ENCODE measurements around the gene GRM2. TPM values are rescaled to one million over a fixed set of nuclear protein-coding genes. Genes with fewer than 3 reads are reported as not detected.
A peak's percentile ranks its signal among the peaks of the same experiment; 100 is the strongest.

GRM2 gene
- total RNA-seq, 5 donors from 2014 or later (not counting 1 experiment from before 2014, with no cell fraction given): 1.5 to 6.9 (median 2.2) TPM

DNA sequence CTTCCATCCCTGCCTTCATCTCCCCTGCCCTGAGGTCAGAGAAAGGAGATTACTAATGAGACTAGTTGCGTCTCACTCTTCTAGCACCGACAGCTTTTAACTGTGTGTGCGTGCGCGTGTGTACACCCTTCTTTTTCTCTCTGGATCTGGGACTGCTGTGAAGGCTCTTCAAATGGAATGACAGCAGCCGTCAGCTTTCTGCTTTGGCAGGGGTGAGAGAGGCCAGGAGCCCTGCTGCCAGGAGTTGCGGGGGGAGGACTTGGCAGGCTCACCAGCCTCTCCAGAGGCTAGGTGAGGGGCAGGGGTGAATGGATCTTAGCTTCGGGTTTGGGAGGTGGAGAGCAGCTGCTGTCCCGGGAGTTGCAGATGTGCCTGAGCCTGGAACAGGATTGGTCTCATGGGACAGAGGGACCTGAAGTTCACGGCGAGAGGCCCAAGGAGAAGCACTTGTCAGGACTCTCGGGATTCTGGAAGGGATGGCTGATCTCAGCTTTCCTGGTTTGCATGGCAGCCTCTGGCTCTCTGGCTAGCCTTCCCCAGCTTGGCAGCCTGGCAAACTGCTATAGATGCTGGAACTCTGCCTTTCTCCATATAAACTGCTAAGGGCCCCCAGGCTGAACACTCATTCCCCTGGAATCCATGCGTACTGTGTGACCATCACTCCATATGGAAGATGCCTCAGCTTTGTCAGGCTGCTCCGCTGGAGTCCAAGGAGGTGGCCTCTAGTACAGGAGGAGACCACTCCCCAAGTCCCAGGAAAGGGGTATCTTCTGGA lies 19.2 kb upstream of the GRM2 start:
- DNase-seq (no peak), ATAC-seq (replicated peaks in 1 of 4) (no peak)
- ChIA-PET CTCF (interaction anchor here (1.0 to 2.7 kb wide), 2 partner anchors 186 to 187 kb away, joined by 3 to 11 read pairs; no protein-coding TSS in a partner anchor), POLR2A (no interaction called here)
- H3K27ac Mint-ChIP-seq: peak overlapping the region; percentile 57 to 72
- WGBS (ENCODE audit: insufficient coverage): 97% methylated on average over 12 of the region's 14 CpGs
- no peak overlapping the region for H3K4me3 ChIP-seq (ENCODE audit: control insufficient read depth in 1 of 2, extremely low read depth in 1 of 2, low read length in 1 of 2)
- H3K27me3 Mint-ChIP-seq: no peaks in the 10 kb centered on the region
- H3K36me3 ChIP-seq (ENCODE audit: control insufficient read depth in 2 of 2, extremely low read depth in 1 of 2, insufficient read depth in 1 of 2, low read length in 1 of 2): peaks cover 13 to 73% of the 10 kb centered on the region in 2 donors
- peak overlapping the region; percentile 85 for H3K27ac ChIP-seq (ENCODE audit: low read length)
- H3K9me3 ChIP-seq: no peaks in the 10 kb centered on the region
- peaks cover 34% of the 10 kb centered on the region for H3K36me3 Mint-ChIP-seq
- H3K9me3 Mint-ChIP-seq: no peaks in the 10 kb centered on the region
- peaks cover 74 to 83% (median 76%) of the 10 kb centered on the region in 3 donors for H3K4me1 Mint-ChIP-seq
- peaks cover 38 to 98% of the 10 kb centered on the region in 2 experiments for H3K4me1 ChIP-seq (ENCODE audit: control insufficient read depth in 1 of 2, extremely low read depth in 1 of 2, insufficient read depth in 2 of 2, low read length in 2 of 2)
- H3K27me3 ChIP-seq (replicated peaks in 1 of 2; ENCODE audit: control insufficient read depth in 2 of 2, extremely low read depth in 1 of 2, insufficient read depth in 2 of 2, low read length in 1 of 2): no peaks in the 10 kb centered on the region
- H3K4me3 Mint-ChIP-seq: peak overlapping the region in 1 of 3 donors; percentile 76

GRCh38 chr3:51688206-51688600 lies 18.7 kb upstream of the GRM2 start:
- CTCF ChIA-PET: interaction anchor here in 1 of 2 donors (1.0 kb wide), 1 partner anchor 188 kb away, joined by 3 read pairs; no protein-coding TSS in a partner anchor
- Mint-ChIP-seq H3K4me3 (peak overlapping the region in 1 of 3 donors; percentile 76), H3K4me1 (peaks cover 68 to 81% (median 70%) of the 10 kb centered on the region in 3 donors), H3K36me3 (peaks cover 34% of the 10 kb centered on the region), H3K9me3 (no peaks in the 10 kb centered on the region), H3K27me3 (no peaks in the 10 kb centered on the region), H3K27ac (peak overlapping the region; percentile 20 to 72)
- Histone ChIP-seq H3K4me1 (ENCODE audit: control insufficient read depth in 1 of 2, extremely low read depth in 1 of 2, insufficient read depth in 2 of 2, low read length in 2 of 2) (peaks cover 34 to 98% of the 10 kb centered on the region in 2 experiments), H3K27me3 (replicated peaks in 1 of 2; ENCODE audit: control insufficient read depth in 2 of 2, extremely low read depth in 1 of 2, insufficient read depth in 2 of 2, low read length in 1 of 2) (no peaks in the 10 kb centered on the region), H3K27ac (ENCODE audit: low read length) (no peak overlapping the region), H3K9me3 (no peaks in the 10 kb centered on the region), H3K36me3 (ENCODE audit: control insufficient read depth in 2 of 2, extremely low read depth in 1 of 2, insufficient read depth in 1 of 2, low read length in 1 of 2) (peaks cover 15 to 79% of the 10 kb centered on the region in 2 donors), H3K4me3 (ENCODE audit: control insufficient read depth in 1 of 2, extremely low read depth in 1 of 2, low read length in 1 of 2) (no peak overlapping the region)
- no peak for DNase-seq
- WGBS (ENCODE audit: insufficient coverage): 100% methylated on average over 1 of the region's 3 CpGs
- ATAC-seq (replicated peaks in 1 of 4): no peak
- POLR2A ChIA-PET: no interaction called here

- H3K4me1 Mint-ChIP-seq: peaks cover 50 to 65% (median 52%) of the 10 kb centered on the region in 3 donors
- peaks cover 18 to 91% of the 10 kb centered on the region in 2 experiments for H3K4me1 ChIP-seq (ENCODE audit: control insufficient read depth in 1 of 2, extremely low read depth in 1 of 2, insufficient read depth in 2 of 2, low read length in 2 of 2)
- H3K4me3 Mint-ChIP-seq: no peak overlapping the region
Measured at GRCh38 chr3:51691021-51691420, 15.8 kb upstream of the GRM2 start.

DNA sequence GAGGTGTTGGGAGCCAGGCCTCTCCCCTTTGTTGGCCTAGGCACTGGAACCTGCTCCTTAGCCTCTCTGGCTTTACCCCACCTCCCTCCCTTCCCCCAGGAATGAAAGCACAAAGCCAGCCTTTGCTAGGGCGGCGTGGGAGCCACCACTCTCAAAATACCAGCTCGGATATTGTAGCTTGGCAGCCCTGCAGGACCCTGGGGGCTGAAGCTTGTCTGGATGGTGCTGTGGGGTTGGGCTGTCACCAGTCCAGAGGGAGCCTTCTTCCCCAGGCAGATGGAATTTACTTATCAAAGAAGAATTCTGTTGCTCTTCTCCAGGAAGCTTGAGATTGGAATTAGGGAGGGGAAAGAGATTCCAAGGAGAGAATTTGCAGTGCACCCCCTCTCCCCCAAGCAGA lies 14.9 kb upstream of the GRM2 start:
- POLR2A ChIA-PET: no interaction called here
- Mint-ChIP-seq H3K4me3 (no peak overlapping the region), H3K27me3 (no peaks in the 10 kb centered on the region), H3K27ac (peak overlapping the region in 1 of 2 donors; percentile 11), H3K9me3 (no peaks in the 10 kb centered on the region), H3K36me3 (peaks cover 21% of the 10 kb centered on the region), H3K4me1 (peaks cover 45 to 62% (median 46%) of the 10 kb centered on the region in 3 donors)
- ATAC-seq (replicated peaks in 1 of 4) (no peak), DNase-seq (no peak)
- CTCF ChIA-PET: no interaction called here
- no CpG with 5 or more reads among the region's 3 CpGs for WGBS (ENCODE audit: insufficient coverage)
- Histone ChIP-seq H3K4me3 (ENCODE audit: control insufficient read depth in 1 of 2, extremely low read depth in 1 of 2, low read length in 1 of 2) (no peak overlapping the region), H3K9me3 (no peaks in the 10 kb centered on the region), H3K4me1 (ENCODE audit: control insufficient read depth in 1 of 2, extremely low read depth in 1 of 2, insufficient read depth in 2 of 2, low read length in 2 of 2) (peaks cover 9 to 86% of the 10 kb centered on the region in 2 experiments), H3K27ac (ENCODE audit: low read length) (no peak overlapping the region), H3K36me3 (ENCODE audit: control insufficient read depth in 2 of 2, extremely low read depth in 1 of 2, insufficient read depth in 1 of 2, low read length in 1 of 2) (peaks cover 24 to 72% of the 10 kb centered on the region in 2 donors), H3K27me3 (replicated peaks in 1 of 2; ENCODE audit: control insufficient read depth in 2 of 2, extremely low read depth in 1 of 2, insufficient read depth in 2 of 2, low read length in 1 of 2) (no peaks in the 10 kb centered on the region)

More at GRCh38 chr3:51691021-51691420, 15.8 kb upstream of the GRM2 start:
- POLR2A ChIA-PET: interaction anchor here in 1 of 2 donors (0.7 kb wide), 2 partner anchors 8 to 9 kb away, joined by 3 to 9 read pairs; no protein-coding TSS in a partner anchor
- ATAC-seq (replicated peaks in 1 of 4) (no peak), DNase-seq (no peak)
- H3K36me3 ChIP-seq (ENCODE audit: control insufficient read depth in 2 of 2, extremely low read depth in 1 of 2, insufficient read depth in 1 of 2, low read length in 1 of 2): peaks cover 16 to 67% of the 10 kb centered on the region in 2 donors
- peaks cover 25% of the 10 kb centered on the region for H3K36me3 Mint-ChIP-seq
- no peaks in the 10 kb centered on the region for H3K9me3 Mint-ChIP-seq
- no peaks in the 10 kb centered on the region for H3K27me3 ChIP-seq (replicated peaks in 1 of 2; ENCODE audit: control insufficient read depth in 2 of 2, extremely low read depth in 1 of 2, insufficient read depth in 2 of 2, low read length in 1 of 2)
- no peaks in the 10 kb centered on the region for H3K27me3 Mint-ChIP-seq
- H3K4me3 ChIP-seq (ENCODE audit: control insufficient read depth in 1 of 2, extremely low read depth in 1 of 2, low read length in 1 of 2): no peak overlapping the region
- no peak overlapping the region for H3K27ac ChIP-seq (ENCODE audit: low read length)
- H3K9me3 ChIP-seq: no peaks in the 10 kb centered on the region
- H3K27ac Mint-ChIP-seq: peak overlapping the region in 1 of 2 donors; percentile 39
- WGBS (ENCODE audit: insufficient coverage): 63% methylated on average over 3 of the region's 5 CpGs
- CTCF ChIA-PET: interaction anchor here in 1 of 2 donors (0.7 kb wide), 1 partner anchor 249 kb away, joined by 11 read pairs; no protein-coding TSS in a partner anchor

DNA sequence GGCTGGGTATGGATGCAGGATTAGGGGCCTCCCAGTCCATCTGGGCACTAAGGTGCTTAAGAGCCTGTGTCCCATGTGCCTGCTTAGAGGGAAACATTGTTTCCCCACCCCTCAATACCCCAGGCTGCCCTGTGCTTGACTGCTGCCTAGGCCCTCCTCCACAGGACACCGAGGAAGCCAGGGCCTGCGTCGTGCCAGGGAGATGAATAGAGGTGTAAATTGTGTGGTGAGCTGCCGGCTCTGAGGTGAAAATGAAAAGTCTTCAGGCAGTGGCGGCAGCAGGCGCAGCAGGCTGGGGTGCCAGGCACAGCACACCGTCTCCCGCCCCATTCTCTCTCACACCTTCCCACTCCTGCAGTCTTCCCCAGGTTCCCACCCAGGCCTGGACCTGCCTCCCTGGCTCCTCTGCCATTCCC lies 13.9 kb upstream of the GRM2 start:
- Histone ChIP-seq H3K4me3 (ENCODE audit: control insufficient read depth in 1 of 2, extremely low read depth in 1 of 2, low read length in 1 of 2) (no peak overlapping the region), H3K9me3 (no peaks in the 10 kb centered on the region), H3K27ac (ENCODE audit: low read length) (no peak overlapping the region), H3K27me3 (replicated peaks in 1 of 2; ENCODE audit: control insufficient read depth in 2 of 2, extremely low read depth in 1 of 2, insufficient read depth in 2 of 2, low read length in 1 of 2) (no peaks in the 10 kb centered on the region), H3K4me1 (ENCODE audit: control insufficient read depth in 1 of 2, extremely low read depth in 1 of 2, insufficient read depth in 2 of 2, low read length in 2 of 2) (peaks cover 3 to 79% of the 10 kb centered on the region in 2 experiments), H3K36me3 (ENCODE audit: control insufficient read depth in 2 of 2, extremely low read depth in 1 of 2, insufficient read depth in 1 of 2, low read length in 1 of 2) (peaks cover 24 to 71% of the 10 kb centered on the region in 2 donors)
- POLR2A ChIA-PET: no interaction called here
- Mint-ChIP-seq H3K27me3 (no peaks in the 10 kb centered on the region), H3K4me1 (peaks cover 36 to 59% (median 38%) of the 10 kb centered on the region in 3 donors), H3K4me3 (no peak overlapping the region), H3K27ac (no peak overlapping the region), H3K9me3 (no peaks in the 10 kb centered on the region), H3K36me3 (peaks cover 19% of the 10 kb centered on the region)
- 73% methylated on average over 4 of the region's 8 CpGs for WGBS (ENCODE audit: insufficient coverage)
- CTCF ChIA-PET: no interaction called here
- DNase-seq (peak in 1 of 35 experiments; percentile 23), ATAC-seq (replicated peaks in 1 of 4) (no peak)

DNA sequence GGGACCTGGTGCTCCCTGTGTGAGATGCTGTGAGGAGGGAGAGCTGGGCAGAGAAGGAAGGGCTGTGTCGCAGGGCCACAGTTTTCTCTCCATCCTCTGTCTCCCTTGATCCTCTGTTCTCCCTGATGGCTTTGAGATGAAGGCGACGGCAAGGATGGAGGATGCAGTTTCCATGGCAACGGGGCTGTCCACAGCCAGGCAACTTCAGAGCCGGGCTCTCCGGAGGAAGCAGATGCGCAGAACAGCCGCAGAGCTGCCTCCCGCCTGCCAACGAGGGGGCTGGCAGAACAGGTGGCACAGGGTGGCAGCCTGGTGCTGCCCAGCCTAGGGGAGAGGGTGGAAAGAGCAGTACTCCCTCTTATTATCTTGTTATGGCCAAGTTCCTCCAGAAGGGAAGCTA lies 9.9 kb upstream of the GRM2 start:
- Histone ChIP-seq H3K27ac (ENCODE audit: low read length) (no peak overlapping the region), H3K4me1 (ENCODE audit: control insufficient read depth in 1 of 2, extremely low read depth in 1 of 2, insufficient read depth in 2 of 2, low read length in 2 of 2) (peaks cover 0 to 62% of the 10 kb centered on the region in 2 experiments), H3K27me3 (replicated peaks in 1 of 2; ENCODE audit: control insufficient read depth in 2 of 2, extremely low read depth in 1 of 2, insufficient read depth in 2 of 2, low read length in 1 of 2) (no peaks in the 10 kb centered on the region), H3K4me3 (ENCODE audit: control insufficient read depth in 1 of 2, extremely low read depth in 1 of 2, low read length in 1 of 2) (no peak overlapping the region), H3K36me3 (ENCODE audit: control insufficient read depth in 2 of 2, extremely low read depth in 1 of 2, insufficient read depth in 1 of 2, low read length in 1 of 2) (peaks cover 27 to 81% of the 10 kb centered on the region in 2 donors), H3K9me3 (no peaks in the 10 kb centered on the region)
- Mint-ChIP-seq H3K4me1 (peaks cover 32 to 49% (median 38%) of the 10 kb centered on the region in 3 donors), H3K9me3 (no peaks in the 10 kb centered on the region), H3K27me3 (no peaks in the 10 kb centered on the region), H3K27ac (no peak overlapping the region), H3K36me3 (peaks cover 25% of the 10 kb centered on the region), H3K4me3 (no peak overlapping the region)
- DNase-seq: no peak
- CTCF ChIA-PET: no interaction called here
- ATAC-seq (replicated peaks in 1 of 4): no peak
- POLR2A ChIA-PET: no interaction called here
- WGBS (ENCODE audit: insufficient coverage): 88% methylated on average over 4 of the region's 10 CpGs

All from T-cell (primary cell).